Right lobe of liver (tissue), 4 donors: ENCODE data around the gene ITSN1.

Source experiments
- POLR2A ChIP-seq: fragments of 450-650 bp; IDR thresholded peaks from one replicate; pipeline ENCODE4 v1.6.1; 2017; ENCODE audit warnings: antibody characterized with exemption, mild to moderate bottlenecking
- TF ChIP-seq, protein P1 (sequence below), 4 donors: fragments of 200-600 bp in 3 of 4; fragments of 450-650 bp in 1 of 4; IDR thresholded peaks; one replicate each; pipeline versions ENCODE4 v1.5.1 to v1.8.0; 2016 to 2022; ENCODE audit warnings: antibody characterized with exemption in 4 of 4, mild to moderate bottlenecking in 2 of 4
- donor health status: DM: no; HTN: no; CAD: no.
- donor health status: DM: no; HTN: no; CAD: no.
- donor health status: DM: no; HTN: yes; CAD: no.

DNA sequence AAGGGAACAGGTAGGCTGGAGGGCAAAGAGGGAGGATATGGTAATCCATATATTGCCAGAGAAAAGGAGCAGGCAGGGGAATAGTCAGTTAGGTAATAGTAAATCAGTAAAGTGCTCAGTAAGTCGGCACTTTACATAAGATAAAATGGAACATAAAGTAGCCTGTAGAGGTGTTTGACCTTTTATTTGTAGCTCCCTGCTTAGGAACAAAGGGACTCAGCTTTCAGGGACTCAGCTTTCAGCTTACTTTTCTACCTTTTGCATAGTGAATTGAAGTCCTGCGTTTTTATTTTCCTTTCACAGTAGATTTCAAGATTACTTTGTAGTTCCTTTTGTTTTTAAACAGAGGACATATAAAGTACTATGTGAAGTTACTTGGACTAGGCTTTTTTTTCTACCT is 87.3 kb downstream of the ITSN1 start:
- TF ChIP-seq, protein P1, sequence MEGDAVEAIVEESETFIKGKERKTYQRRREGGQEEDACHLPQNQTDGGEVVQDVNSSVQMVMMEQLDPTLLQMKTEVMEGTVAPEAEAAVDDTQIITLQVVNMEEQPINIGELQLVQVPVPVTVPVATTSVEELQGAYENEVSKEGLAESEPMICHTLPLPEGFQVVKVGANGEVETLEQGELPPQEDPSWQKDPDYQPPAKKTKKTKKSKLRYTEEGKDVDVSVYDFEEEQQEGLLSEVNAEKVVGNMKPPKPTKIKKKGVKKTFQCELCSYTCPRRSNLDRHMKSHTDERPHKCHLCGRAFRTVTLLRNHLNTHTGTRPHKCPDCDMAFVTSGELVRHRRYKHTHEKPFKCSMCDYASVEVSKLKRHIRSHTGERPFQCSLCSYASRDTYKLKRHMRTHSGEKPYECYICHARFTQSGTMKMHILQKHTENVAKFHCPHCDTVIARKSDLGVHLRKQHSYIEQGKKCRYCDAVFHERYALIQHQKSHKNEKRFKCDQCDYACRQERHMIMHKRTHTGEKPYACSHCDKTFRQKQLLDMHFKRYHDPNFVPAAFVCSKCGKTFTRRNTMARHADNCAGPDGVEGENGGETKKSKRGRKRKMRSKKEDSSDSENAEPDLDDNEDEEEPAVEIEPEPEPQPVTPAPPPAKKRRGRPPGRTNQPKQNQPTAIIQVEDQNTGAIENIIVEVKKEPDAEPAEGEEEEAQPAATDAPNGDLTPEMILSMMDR (IDR thresholded peaks at IDR 0.05) = no peak
- TF ChIP-seq POLR2A = no peak
